Effector memory CD4-positive, alpha-beta T cell (primary cell): ENCODE results near the gene RPS17.

ENCODE experiments used
- DNase-seq, 3 donors: peaks; one replicate each; pipeline ENCODE4 v3.0.0-alpha.2; 2020
- H3K27ac ChIP-seq: 2 replicates; pipeline ENCODE4 v1.7.0; 2013; ENCODE audit warnings: mild to moderate bottlenecking, low read length, moderate library complexity; ENCODE audit not compliant: insufficient read depth, poor library complexity, severe bottlenecking
- H3K27me3 ChIP-seq: replicated peaks from 2 replicates; pipeline ENCODE4 v1.7.0; 2013; ENCODE audit warnings: mild to moderate bottlenecking, low read length; ENCODE audit not compliant: insufficient read depth, control insufficient read depth, poor library complexity, severe bottlenecking
- H3K36me3 ChIP-seq: 2 replicates; pipeline ENCODE4 v1.7.0; 2013; ENCODE audit warnings: mild to moderate bottlenecking, low read length, moderate library complexity; ENCODE audit not compliant: control insufficient read depth, insufficient read depth
- H3K4me1 ChIP-seq: 2 replicates; pipeline ENCODE4 v1.7.0; 2013; ENCODE audit warnings: low read length, mild to moderate bottlenecking; ENCODE audit not compliant: control insufficient read depth, insufficient read depth, poor library complexity, severe bottlenecking
- H3K4me3 ChIP-seq: 2 replicates; pipeline ENCODE4 v1.7.0; 2013; ENCODE audit warnings: low read length, low read depth, mild to moderate bottlenecking; ENCODE audit not compliant: insufficient read depth, poor library complexity, severe bottlenecking
- H3K9me3 ChIP-seq: 2 replicates; pipeline ENCODE4 v1.7.0; 2013; ENCODE audit warnings: mild to moderate bottlenecking, low read length, moderate library complexity; ENCODE audit not compliant: control insufficient read depth
- total RNA-seq, 3 donors: gene quantifications; one replicate each; lab custom pipeline; 2026; lab: John Stamatoyannopoulos, UW

The RPS17 gene
- total RNA-seq, result 46.7 to 56.0 (median 51.9) reads per million in 3 donors

GRCh38 chr15:82540055-82540983 lies at the start of gene RPS17:
TSS of gene RPS17 (minus strand) at chr15:82540457. CDS start at chr15:82540428, 29 bp downstream.
- Histone ChIP-seq H3K27me3 (no peaks in the 10 kb centered on the region), H3K4me1 (peaks cover 9% of the 10 kb centered on the region), H3K27ac (peak within 1 kb of the TSS; percentile 77), H3K4me3 (peak within 1 kb of the TSS; percentile 78), H3K9me3 (no peaks in the 10 kb centered on the region), H3K36me3 (peaks cover 34% of the 10 kb centered on the region)
- DNase-seq, result peak; percentile 96

DNA sequence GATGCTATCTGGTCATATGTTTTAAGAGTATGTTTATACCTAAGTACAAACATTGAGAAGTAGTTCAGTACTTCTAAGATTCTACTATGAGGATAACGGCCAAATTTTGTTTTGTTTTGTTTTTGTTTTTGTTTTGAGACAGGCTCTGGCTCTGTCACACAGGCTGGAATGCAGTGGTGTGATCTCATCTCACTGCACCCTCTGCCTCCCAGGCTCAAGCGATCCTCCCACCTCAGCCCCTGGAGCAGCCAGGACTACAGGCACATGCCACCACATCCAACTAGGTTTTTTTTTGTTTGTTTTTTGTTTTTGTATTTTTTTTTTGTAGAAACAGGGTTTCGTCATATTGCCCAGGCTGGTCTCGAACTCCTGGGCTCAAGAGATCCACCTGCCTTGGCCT lies 47.5 kb upstream of the RPS17 start:
- Histone ChIP-seq H3K36me3 (no peaks in the 10 kb centered on the region), H3K4me1 (no peaks in the 10 kb centered on the region), H3K9me3 (no peaks in the 10 kb centered on the region), H3K4me3 (no peak overlapping the region), H3K27me3 (no peaks in the 10 kb centered on the region), H3K27ac (no peak overlapping the region)
- DNase-seq, result no peak

DNA sequence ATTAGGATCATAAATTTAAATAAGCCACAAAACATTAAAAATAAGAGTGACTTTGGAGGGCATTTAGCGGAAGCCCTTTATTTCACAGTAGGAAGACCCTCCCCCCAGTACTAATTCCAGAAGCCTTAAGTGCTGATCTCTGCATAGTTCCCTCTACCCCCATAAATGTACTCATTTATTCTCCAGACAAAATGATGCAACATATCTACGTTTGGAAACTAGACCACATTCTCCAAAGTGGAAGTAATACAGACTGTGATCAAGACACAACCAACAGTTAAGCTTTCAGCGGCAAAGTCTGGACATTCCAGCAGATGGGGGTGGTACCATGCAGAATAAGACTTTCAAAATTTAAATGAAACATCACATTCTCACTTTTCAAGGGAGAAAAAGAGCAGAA lies 44.8 kb upstream of the RPS17 start:
- DNase-seq, result no peak
- H3K27me3 ChIP-seq, result no peaks in the 10 kb centered on the region
- no peaks in the 10 kb centered on the region for H3K36me3 ChIP-seq
- no peaks in the 10 kb centered on the region for H3K4me1 ChIP-seq
- no peak overlapping the region for H3K27ac ChIP-seq
- H3K9me3 ChIP-seq, result no peaks in the 10 kb centered on the region
- H3K4me3 ChIP-seq, result no peak overlapping the region

DNA sequence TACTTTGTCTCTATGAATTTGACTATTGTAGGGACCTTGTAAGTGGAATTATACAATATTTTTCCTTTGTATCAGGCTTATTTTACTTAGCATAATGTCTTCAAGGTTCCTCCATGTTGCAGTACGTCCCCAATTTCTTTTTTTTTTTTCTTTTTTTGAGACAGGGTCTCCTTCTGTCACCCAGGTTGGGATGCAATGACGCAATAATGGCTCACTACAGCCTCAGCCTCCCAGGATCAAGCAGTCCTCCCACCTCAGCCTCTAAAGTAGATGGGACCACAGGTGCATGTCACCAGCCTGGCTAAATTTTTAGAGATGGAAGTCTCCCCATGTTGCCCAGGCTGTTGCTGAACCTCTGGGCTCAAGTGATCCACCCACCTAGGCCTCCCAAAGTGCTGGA lies 40.5 kb upstream of the RPS17 start:
- no peaks in the 10 kb centered on the region for H3K27me3 ChIP-seq
- no peak for DNase-seq
- no peaks in the 10 kb centered on the region for H3K4me1 ChIP-seq
- H3K9me3 ChIP-seq, result no peaks in the 10 kb centered on the region
- no peak overlapping the region for H3K4me3 ChIP-seq
- no peak overlapping the region for H3K27ac ChIP-seq
- no peaks in the 10 kb centered on the region for H3K36me3 ChIP-seq

DNA sequence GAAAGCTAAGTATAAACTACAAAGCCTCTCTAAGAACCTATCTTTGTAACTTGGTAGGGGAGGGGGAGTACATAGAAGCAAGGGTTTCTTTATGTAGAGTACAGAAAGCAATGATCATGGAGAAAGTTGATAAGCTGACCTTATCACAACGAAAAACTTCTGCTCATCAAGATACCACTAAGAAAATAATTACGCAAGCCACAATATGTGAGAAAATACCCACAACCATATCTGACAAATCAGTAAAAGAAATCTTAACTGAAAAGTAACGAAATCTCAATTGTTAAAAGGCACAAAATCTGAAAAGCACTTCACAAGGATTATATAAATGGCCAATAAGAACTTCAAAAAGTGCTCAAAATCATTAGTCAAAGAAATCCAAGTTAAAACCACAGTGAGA lies 35.1 kb upstream of the RPS17 start:
- H3K36me3 ChIP-seq, result no peaks in the 10 kb centered on the region
- no peak for DNase-seq
- no peak overlapping the region for H3K4me3 ChIP-seq
- no peaks in the 10 kb centered on the region for H3K4me1 ChIP-seq
- H3K27me3 ChIP-seq, result no peaks in the 10 kb centered on the region
- H3K27ac ChIP-seq, result no peak overlapping the region
- H3K9me3 ChIP-seq, result no peaks in the 10 kb centered on the region

DNA sequence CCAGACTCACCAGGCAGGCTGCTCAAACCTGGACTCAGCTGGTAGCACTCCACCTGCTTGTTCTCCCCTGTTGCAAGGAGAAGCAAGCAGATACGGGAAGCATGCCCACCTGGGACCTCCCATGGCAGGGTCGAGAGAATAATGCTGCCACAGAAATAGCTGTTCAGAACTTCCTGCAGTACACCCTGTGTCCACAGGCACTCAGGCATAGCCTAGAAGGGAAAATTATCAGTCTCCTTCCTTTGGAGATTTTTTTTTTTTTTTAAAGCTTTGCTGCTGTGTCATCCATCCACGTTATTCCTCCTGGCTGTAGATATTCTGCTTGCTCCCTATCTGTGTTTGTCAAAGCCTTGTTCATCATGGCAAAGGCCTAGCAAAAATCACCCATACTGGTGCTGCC lies 32.7 kb upstream of the RPS17 start:
- DNase-seq, result no peak
- no peaks in the 10 kb centered on the region for H3K27me3 ChIP-seq
- no peak overlapping the region for H3K4me3 ChIP-seq
- no peaks in the 10 kb centered on the region for H3K4me1 ChIP-seq
- H3K9me3 ChIP-seq, result no peaks in the 10 kb centered on the region
- no peak overlapping the region for H3K27ac ChIP-seq
- H3K36me3 ChIP-seq, result no peaks in the 10 kb centered on the region

DNA sequence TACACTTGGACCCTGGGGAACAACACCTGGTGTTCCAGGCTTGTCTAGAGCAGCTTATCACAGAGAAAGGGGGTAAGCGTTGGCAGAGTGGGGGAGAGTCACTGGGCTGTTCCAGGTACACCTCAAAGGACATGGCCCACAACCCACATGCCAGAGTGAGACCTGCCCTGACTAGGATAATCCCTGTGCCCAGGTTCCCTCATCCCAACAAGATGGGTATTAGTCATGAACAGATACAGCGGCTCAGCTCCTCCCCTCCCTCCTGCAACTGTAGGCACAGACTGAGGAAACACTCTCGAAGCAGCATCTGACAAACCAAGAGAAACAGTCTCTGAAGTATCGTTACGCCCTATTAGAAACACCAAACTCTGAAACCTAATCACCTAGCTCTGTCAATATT lies 32.1 kb upstream of the RPS17 start:
- no peak overlapping the region for H3K4me3 ChIP-seq

GRCh38 chr15:82571722-82572222 lies 31.5 kb upstream of the RPS17 start:
- H3K27ac ChIP-seq, result no peak overlapping the region
- no peaks in the 10 kb centered on the region for H3K4me1 ChIP-seq
- no peaks in the 10 kb centered on the region for H3K27me3 ChIP-seq
- H3K4me3 ChIP-seq, result no peak overlapping the region
- no peak for DNase-seq
- no peaks in the 10 kb centered on the region for H3K9me3 ChIP-seq
- H3K36me3 ChIP-seq, result no peaks in the 10 kb centered on the region

More for the DNA sequence above, 32.1 kb upstream of the RPS17 start:
- no peaks in the 10 kb centered on the region for H3K27me3 ChIP-seq
- no peaks in the 10 kb centered on the region for H3K9me3 ChIP-seq
- no peak overlapping the region for H3K27ac ChIP-seq
- no peak for DNase-seq
- H3K36me3 ChIP-seq, result no peaks in the 10 kb centered on the region
- H3K4me1 ChIP-seq, result no peaks in the 10 kb centered on the region

DNA sequence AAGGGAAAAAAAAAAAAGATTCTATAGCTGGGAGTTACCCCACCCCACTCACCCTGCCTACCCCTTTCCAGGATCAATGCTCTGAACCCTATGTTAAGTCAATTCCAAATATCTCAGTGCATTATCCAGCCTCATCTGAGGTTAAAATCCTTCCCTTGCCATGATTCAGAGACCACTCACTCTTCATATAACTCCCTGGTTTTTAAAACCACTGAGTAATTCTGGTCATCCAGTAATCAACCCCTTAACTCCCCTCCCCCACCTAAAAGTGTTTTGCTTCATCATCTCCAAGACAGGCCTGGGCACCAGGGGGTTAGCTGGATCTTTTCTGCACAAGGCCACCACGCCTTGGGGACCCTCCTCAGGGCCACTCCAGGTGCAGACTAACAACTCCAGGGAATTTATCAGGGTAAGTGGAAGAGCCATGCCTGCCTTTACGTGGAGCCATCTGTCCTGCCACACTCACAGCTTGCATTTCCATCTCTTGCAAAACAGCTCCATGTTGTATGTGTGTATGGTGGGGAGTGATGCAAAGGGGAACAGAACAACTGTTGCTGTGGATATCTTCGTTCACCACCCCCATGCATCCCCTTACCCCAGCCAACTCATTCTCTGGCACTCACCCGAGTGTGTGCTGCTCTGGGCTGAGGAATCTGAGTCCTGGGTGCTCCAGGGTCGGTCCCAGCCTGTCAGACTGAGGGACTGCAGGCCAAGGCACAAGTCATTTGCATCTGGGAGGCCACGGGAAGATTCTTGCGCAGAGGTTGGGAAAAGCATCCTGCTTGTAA lies 30.7 kb upstream of the RPS17 start:
- H3K27me3 ChIP-seq, result no peaks in the 10 kb centered on the region
- no peak overlapping the region for H3K27ac ChIP-seq
- no peaks in the 10 kb centered on the region for H3K36me3 ChIP-seq
- no peak for DNase-seq
- no peak overlapping the region for H3K4me3 ChIP-seq
- no peaks in the 10 kb centered on the region for H3K4me1 ChIP-seq
- H3K9me3 ChIP-seq, result no peaks in the 10 kb centered on the region

- Histone ChIP-seq H3K4me1 (no peaks in the 10 kb centered on the region), H3K36me3 (no peaks in the 10 kb centered on the region), H3K4me3 (no peak overlapping the region), H3K27ac (no peak overlapping the region), H3K9me3 (no peaks in the 10 kb centered on the region), H3K27me3 (no peaks in the 10 kb centered on the region)
- DNase-seq, result no peak
These were observed 29.6 kb upstream of the RPS17 start for GRCh38 chr15:82569834-82570233.
